ENCODE measurements around the gene THSD1.
A peak's percentile ranks its signal among the peaks of the same experiment; 100 is the strongest.

The THSD1 gene, protein sequence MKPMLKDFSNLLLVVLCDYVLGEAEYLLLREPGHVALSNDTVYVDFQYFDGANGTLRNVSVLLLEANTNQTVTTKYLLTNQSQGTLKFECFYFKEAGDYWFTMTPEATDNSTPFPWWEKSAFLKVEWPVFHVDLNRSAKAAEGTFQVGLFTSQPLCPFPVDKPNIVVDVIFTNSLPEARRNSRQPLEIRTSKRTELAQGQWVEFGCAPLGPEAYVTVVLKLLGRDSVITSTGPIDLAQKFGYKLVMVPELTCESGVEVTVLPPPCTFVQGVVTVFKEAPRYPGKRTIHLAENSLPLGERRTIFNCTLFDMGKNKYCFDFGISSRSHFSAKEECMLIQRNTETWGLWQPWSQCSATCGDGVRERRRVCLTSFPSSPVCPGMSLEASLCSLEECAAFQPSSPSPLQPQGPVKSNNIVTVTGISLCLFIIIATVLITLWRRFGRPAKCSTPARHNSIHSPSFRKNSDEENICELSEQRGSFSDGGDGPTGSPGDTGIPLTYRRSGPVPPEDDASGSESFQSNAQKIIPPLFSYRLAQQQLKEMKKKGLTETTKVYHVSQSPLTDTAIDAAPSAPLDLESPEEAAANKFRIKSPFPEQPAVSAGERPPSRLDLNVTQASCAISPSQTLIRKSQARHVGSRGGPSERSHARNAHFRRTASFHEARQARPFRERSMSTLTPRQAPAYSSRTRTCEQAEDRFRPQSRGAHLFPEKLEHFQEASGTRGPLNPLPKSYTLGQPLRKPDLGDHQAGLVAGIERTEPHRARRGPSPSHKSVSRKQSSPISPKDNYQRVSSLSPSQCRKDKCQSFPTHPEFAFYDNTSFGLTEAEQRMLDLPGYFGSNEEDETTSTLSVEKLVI

DNA sequence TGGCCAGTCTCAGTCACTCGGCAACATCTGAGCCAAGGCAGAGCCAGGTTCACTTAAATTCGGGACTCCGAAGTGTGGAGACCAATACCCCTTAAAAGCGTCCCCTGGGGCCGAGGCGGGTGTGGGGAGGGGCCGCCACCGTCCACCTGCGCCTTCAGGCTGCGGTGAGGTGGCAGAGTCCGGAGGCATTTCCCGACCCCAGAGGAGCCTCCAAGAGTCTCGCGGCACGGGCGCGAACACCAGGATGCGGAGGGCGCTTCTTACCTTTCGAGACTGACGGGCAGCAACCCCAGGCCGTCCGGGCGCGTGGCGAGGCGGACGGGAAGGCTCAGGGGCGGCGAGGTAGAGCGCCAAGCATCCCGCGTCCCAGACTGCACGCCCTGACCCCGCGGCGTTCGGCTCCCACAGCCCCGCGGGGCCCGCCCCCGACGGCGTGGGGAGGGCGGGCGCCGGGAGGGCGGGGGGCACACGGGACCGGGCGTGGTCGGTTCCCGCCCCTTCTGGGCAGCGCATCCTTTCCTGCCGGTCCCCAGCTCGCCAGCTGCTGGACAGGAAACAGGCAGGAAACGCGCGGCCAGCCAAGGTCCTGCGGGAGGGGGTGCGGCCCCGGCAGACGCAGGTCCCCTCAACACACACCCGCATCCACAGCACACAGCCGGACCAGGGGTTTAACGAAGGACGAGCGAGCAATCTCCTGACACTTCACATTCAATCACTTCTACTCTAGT, at the start of gene THSD1:
TSS of gene THSD1 (minus strand) at position 406 of the 728 bp plus-strand sequence. CDS start 3,572 bp downstream, outside the sequence.
- no peak for DNase-seq

DNA sequence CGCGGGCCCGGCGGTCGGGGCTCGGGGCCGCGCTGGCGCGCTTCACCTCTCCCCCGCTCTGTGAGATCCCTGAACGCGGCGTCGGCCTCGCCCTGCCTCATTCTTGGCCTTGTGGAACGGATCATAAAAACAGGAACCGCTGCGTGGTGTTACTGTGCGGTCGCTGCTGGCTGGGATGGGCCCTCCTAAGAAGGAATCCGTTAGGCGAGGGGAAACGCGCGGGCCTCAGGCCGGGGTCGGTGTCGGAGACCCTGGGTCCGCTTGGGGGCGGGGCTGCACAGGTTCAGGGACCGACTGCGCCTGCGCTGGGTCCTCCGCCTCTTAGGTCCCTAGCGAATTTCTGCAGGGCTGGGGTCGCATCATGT, 49.7 kb upstream of the THSD1 start:
- DNase-seq = peak; percentile 74

DNA sequence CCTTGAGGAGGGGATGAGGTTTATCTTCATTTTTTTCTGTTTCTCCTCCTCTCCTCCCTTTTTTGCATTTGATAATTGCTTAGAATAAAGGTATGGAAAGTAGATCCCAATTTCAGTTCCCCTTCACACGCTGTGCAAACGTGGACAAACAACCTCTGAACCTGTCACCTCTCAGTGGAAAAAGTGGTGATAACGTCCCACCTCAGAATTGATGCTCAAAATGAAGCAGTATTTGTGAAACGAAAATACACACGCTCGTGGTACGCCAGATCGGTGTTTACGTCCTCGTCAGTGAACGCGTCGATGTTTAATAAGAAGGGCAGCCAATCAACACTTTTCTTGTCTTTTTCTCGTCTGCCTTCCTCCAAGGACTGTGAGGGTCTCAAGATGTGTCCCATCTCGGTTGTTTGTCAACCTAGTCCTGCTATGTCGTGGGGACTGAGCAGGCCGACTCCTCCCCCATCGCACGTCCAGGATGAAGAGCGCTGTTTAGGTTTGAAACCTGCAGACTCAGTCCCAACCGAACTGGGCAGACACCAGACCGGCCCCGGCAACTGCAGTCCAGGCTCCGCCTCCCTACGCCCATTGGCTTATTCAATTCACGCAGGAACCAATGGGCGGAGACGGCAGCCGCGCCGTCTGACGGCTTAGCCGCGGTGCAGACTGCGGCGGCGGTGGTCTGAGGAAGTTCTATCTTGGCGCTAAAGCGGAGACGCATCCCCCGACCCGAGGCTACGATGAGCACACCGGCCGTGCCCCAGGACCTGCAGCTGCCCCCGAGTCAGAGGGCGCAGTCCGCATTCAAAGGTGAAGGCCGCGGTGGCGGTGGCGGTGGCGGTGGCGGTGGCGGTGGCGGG, 49.1 kb upstream of the THSD1 start, which contains the start of gene CKAP2:
TSS of gene CKAP2 (plus strand) at position 659 of the 857 bp plus-strand sequence. CDS start at position 738, 79 bp downstream.
- DNase-seq = peak; percentile 96

DNA sequence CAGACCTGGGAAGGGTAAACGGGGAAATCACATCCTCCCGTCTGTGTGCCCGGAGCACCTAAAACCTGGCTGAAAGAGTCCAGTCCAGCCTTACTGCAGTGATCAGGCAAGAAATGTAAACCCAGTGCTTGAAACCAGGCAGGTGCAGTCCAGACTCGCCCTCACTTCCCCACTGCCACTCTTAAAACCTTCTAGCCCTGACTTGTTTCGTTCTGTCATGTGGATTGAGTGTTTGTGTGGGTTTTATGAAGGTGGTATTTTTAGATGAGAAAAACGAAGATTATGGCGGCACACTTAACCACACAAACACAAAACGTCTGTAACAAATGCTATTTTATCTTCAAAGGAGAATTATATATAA, 48.5 kb upstream of the THSD1 start:
- no peak for DNase-seq

DNA sequence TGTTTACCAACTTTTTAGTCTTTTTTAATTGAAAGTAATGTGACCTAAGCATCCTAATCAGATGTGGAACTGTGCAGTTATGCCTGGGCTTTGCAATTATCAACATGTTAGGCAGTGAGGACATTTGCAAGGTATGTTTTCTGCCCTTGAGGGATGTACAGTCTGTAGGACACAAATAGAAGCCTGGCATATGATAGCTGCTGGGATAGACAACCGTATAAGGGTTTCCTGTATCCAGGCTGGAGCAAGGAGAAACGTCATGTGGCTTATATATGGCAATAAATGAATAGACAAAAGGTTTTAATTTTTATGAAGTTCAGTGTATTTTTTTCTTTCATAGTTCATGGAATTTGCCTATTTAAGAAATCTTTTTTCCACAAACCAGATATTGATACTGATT, 46.5 kb upstream of the THSD1 start:
- DNase-seq = no peak

DNA sequence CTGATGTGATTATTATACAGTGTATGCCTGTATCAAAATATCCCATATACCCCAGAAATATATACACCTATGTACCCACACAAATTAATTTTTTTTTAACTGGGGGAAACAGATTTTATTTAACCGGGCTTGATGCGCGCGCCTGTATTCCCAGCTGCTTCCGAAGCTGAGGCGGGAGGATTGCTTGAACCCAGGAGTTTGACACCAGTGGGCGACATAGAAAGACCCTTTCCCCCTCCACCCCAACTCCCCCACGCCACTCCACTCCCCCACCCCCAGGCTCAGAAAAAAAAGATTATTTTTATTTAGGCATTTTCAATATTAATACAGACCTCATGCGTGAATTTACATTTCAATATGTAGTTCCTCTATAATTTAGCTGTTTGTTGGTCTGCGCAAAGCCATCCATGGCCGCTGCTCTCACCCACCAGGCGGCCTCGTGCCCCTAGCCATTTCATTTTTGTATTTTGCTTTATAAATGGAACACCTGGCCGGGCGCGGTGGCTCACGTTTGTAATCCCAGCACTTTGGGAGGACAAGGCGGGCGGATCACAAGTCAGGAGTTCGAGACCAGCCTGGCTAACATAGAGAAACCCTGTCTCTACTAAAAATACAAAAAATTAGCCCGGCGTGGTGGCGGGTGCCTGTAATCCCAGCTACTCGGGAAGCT, 45.3 kb upstream of the THSD1 start:
- no peak for DNase-seq

DNA sequence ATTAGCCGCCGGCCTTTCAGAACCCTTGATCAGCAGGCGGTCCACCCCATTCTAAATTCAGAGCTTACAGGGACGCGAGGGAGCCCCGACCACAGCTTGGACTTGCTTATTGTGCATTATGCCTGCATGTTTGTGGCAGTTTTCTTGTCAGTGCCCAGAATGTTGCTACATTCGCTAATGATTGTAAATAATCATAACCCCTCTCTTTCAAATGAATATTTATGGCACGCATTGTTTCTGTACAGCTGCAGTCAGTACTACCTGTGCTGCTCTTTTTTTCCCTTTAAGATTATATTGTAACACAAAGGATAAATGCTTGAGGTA, 44.8 kb upstream of the THSD1 start:
- DNase-seq = no peak

DNA sequence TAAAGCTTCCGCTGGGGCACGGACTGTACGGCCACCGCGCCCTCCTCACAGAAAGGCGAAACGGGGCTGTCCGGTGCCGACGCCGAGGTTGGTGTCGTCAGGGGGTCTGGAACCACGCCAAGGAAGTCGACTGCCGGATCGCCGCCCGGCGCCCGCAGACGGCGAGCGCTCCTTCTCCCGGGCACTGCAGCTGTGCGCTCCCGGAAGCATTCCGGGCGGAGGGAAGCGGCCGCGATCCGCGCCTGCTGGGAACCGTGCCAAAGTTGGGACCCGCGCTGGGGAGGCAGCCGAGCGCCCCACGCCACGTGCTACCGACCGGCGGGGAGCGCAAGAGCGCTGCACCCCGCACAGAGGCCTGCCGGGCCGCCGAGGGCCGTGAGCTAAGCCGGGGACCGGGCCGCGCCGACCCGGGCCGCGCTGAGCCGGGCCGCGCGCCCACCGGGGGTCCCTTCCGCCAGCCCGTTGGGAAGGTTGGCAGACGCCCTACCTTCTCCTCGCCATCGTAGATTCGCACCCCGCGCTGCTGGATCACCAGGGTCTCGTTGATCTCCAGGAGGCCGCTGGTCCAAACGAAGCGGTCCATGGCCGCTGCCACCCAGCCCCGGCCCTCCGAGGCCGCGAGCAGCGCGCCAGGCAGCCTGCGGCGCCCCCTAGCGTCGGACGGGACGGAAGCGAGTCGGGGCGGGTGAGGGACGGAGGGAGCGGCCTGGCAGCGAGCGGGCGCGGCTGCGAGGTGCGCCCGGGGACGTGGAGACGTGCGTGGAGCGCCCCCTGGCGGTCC, 44.2 kb upstream of the THSD1 start, which contains the start of gene VPS36:
TSS of gene VPS36 (minus strand) at position 623 of the 781 bp plus-strand sequence. CDS start at position 583, 40 bp downstream.
- peak; percentile 96 for DNase-seq

DNA sequence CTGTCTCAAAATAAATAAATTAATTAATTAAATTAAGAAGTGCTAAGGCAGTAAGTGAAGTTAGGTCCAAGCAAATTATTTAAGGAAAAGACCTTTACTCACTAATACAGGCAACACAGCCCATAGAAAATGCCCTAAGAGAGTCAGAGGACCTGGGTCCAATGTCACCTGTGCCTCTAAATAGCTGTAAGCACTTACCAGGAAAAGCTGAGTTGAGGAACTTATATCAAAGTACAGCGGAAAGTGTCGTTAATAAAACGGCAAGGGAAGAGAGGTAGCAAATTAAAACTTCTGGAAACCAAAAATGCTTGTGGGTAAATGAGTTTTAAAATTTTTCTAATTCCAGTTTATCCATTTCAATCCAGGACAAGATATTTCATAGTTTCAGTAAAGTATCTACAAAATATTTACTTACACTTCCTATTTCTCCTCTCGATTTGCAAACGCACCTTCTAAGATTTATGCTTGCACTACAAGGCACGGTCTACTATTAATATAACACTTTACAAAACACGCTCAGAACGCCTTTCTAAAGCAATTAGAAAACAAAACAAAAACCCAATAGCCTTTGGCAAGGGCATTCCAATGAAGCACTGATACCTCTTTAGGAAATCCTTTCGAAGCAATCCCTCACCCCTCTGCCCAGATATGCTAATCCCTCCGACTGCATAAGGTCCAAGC, 43.5 kb upstream of the THSD1 start:
- no peak for DNase-seq

DNA sequence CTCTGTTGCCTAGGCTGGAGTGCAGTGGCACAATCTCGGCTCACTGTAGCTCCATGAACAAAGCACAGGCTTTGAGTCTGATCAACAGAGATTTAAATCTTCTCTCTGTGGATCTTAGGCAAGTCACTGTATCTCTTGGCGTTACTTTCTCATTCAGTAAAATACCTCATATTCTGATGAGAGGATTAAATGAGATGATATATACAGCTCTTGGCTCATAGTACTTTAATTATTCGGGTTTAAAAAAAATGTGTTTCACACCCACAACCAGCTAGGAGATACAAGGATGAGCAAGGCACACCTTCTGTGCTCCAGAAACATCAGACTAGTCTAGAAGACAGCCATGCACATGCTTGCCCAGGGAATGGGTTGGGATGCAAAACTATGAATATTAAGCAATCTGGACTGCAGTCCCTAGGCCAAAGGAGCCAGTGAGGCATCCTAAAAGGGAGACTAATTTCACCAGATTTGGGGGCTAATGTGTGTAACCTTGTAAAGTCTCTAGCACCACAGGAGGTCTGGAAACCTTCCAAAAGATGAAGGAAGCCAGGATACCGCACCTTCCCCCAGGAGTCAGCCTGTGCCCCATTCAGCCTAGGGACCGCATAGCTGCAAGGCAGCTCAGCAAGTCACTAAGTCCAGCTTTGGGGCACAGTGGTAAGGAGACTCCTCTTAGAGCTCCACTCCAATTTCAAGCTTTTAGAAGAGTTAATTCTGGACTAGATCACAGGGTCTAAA, 42.0 kb upstream of the THSD1 start:
- no peak for DNase-seq

DNA sequence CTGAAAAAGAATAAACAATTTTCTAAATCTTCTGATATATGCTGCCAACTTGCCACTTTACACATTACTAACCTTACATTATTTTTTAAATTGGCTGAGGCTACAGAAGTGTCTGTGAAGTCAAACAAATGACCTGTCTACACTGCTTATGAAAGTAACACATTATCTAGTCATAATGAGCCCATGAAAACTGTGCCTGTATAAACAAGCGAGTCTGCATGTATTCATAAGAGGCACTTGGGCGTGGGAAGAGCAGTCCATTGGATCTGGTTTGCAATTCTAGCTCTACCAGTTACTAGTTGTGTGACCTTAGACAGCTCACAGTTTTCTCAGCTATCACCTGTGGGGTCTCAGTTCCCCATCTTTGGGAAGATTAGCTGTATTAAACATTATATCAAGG, 41.4 kb upstream of the THSD1 start:
- DNase-seq = no peak

DNA sequence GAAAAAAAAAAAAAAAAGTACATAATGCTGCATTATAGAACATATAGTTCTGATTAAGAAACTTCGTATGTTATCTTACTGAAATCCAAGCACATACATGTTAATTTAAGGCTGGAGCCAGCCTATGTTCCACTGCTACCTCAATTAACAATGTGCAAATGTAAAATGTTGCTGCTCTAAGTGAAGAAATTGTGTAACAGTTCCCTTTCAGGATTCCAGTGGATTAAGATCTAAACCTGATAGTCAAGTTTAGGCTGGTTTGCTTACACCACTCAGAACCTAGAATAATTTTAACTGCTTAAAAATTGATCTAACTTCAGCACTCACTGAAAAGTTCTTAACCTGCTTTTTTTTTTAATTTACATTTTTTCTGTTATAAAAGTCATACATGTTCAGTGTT, 40.3 kb upstream of the THSD1 start:
- DNase-seq = no peak

DNA sequence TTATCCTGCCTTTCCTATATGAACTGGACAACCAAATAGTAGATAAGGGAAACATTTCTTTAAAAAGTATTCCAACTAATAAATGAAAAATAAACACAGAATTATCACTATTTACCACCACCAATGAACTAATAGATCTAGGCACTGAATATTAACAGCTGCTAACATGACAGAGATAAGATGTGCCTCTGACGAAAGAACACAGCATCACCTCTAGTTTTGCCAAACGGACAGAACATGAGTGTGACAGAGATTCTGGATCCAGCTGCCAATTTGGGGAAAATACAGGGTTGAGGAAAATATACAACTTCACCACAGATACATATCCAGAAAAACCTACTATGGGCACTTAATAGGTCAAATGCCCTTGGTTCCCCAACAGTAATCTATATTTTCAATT, 26.5 kb upstream of the THSD1 start:
- no peak for DNase-seq

DNA sequence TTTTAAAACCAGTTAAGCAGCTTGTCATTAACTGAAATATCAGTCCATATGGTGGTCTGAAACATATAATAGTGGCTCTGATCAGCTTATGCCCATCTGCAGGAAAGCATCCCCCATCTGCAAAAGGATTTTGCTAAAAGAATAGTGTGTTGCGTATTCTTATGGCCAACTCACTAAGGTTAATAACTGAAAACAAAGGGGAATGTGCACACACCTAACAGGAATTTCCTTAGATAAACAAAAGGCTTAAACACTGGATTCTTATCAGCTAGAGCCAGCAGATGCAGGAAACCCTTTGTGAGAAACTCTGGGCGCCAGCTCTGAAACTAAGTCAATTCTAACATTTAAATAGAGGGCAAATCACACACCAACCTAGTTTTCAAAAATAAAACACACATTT, 22.3 kb upstream of the THSD1 start:
- DNase-seq = no peak

DNA sequence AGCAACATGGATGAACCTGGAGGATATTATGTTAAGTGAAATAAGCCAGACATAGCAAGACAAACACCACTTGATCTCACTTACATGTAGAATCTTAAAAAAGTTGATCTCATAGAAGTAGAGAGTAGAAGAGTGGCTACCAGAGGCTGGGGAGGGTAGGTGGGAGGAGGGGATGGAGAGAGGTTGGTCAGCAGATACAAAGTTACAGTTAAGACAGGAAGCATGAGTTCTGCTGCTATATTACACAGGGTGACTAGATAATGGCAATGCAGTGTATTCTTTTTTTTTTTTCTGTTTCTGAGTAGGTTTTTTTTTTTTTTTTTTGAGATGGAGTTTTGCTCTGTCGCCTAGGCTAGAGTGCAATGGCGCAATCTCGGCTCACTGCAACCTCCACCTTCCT, 15.2 kb upstream of the THSD1 start:
- no peak for DNase-seq

DNA sequence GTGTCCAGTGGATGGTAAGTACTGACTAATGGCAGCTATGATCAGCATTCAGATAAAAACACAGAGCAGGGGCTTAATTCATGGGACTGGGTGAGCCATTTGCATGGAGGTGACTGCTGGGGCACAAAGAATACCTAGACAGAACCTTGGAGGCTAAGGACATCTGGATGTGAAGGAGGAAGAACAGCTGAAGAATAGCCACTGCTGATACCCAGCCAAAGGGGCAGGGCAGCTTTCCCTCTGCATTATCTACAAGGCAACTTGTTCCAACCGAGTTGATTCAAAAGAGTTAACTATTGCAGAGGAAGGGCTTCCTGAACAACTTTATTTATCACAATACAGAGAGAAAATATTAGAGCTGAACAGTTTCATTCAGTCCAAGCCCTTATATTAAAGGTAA, 13.1 kb upstream of the THSD1 start:
- no peak for DNase-seq

DNA sequence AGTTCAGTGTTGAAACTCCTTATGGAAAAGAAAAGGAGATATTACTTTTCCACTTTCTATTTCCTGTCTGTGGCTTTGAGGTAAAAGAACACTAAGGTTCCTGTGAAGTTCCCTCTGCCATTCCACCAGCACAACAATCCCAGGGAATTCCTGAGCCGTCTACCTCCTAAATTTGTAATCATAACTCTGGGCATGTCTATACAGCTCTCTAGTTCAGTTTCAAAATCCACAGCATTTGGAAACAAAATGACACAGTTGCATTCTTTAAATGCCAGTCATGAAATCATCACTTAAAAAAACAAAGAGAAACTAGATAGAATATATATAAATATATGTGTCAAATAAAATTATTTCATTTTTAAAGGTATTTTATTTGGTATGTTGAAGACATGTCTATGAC, 9.0 kb upstream of the THSD1 start:
- DNase-seq = no peak

DNA sequence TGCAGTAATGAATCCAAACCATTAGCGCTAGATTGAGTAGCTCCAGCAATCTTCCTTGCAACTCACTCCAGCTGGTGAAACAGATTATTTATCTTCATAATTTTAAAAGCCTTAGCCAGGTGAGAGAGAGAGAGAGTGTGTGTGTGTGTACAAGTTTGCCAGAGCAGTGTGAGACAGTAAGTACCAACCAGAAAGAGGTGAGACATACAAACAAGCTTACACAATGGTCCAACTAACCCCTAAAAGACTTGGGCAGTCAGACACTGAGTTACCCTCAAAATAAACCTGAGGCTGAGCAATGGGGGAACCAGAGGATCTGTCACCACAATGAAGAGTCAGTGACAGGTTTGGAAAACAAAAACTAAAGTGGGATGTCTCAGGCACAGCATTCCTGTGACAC, 8.1 kb upstream of the THSD1 start:
- no peak for DNase-seq

DNA sequence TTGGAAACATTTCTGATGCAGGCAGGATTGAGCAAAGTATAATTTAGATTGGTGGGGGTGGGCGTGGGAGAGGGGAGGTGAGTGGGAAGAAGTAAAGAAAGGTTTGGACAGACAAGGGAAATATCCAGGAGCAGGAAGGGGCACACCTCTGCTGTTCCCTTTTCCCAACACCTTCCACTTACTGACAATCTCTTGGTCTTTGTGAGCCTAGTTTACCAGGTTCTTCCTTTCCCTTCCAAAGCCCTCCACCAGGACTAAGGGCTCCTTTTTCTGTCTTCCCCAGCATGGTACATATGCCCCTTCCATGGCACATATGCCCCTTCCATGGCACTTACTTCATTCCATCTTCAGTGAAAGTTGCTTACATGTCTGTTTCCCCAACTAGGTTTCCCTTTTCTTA, 6.2 kb upstream of the THSD1 start:
- no peak for DNase-seq

DNA sequence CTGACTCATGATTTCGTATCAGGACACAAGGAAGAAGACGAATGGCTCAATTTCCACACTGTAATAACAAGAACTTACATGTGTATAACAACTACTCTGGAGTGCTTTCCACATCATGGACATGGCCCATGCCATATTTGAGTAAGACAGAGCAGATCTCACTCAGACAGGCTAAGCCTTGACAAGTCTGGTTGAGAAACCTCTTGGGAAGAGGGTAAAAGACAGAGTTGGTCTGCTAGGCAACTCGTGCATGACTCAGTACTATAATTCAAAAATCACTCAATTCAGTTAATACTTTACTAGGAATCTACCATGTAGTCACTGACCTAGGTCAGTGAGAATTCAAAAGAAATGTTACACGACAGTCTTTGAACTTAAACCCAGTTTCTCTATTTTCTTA, 5.7 kb upstream of the THSD1 start:
- no peak for DNase-seq
